Activated CD8-positive, alpha-beta memory T cell treated with anti-CD3 and anti-CD28 coated beads, Interleukin-2, amount 50 U/mL, for 48 hours (primary cell): Measurements from ENCODE around the gene TBC1D10A.

ENCODE experiments used
- DNase-seq: peaks from one replicate; pipeline ENCODE4 v3.0.0-alpha.2; 2020

Gene TBC1D10A

DNA sequence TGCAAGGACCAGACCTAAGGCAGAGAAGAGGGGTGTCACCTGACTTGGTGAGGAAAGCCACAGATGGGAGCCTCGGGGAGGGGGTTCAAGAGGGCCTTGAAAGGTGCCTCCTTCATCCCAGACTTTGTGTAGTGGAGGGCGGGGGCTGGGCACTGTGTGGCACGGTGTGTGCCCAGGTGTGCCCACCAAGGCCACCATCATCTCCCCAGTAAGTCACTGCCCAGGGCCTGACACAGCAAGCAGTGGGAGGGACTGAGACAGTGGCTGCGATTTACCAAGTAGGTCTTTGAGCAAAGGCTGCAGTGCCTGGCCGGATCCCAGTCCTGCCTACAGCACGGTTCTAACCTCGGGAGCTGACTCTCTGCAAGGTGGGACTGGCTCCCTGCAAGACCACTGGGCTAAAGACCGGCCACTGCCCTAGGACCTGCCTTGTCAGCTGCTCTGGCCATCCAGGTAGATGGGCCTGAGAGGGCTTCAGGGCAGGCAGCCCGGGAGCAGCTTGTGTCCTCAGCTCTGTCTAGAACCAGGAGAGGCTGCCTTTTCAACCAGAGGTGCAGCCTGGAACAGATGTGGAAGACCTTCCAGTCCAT lies 61.5 kb downstream of the TBC1D10A start:
- DNase-seq: no peak

DNA sequence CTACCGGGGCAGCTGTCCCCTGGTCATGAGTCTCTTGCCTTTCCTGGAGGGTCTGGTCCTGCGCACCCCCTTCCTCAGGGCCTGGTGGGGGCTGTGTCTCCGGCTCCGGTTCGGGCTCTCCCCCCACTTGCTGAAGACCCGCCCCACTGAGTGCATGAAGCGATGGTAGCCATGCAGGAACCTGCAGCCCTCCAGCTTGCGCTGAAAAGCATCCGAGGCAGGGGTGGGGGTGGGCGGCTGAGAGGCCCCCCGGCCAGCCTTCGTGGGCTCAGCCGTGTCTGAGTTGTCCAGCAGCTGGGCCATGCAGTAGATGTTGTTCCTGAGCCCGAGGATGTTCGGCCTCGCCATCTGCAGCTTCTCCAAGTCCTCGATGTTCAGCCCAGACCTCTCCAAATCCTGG lies 62.9 kb downstream of the TBC1D10A start:
- no peak for DNase-seq

GRCh38 chr22:30262917-30263741 lies 63.6 kb downstream of the TBC1D10A start:
- peak; percentile 98 for DNase-seq

DNA sequence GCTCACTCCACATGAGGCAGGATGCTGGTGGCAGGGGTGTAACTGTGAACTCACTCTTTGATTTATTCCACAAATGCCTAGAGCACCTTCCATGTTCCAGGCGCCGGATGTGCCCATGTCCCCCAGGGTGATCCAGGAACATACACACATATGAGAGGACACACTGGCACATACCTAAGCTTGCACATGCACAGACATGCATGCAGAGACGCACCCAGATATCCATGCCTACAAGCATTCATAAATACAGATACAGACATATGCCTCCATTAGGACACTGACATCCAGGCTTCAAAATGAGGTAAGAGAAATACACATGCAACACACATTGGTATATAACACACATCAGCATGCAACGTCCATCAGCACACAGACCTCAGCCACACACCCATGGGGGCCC lies 64.6 kb downstream of the TBC1D10A start:
- no peak for DNase-seq

DNA sequence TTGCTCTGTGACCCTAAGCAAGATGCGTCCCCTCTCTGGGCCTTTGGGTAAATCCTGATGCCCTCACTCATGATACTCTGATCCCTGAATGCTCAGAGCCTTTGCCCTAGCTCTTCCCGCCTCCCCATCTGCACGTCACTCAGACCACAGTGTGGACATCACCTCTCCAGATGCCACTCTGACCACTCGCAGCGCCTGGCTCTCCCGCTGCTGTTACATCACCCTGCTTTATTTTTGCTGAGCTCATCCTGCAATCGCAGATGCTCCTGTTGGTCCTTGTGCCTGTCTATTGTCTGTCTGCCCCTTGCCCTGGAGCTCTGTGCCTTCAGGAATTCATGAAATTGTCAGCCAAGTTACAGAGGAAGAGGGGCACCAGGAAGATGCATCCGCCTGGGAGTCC lies 65.6 kb downstream of the TBC1D10A start:
- no peak for DNase-seq

GRCh38 chr22:30260682-30261081 lies 66.1 kb downstream of the TBC1D10A start:
- no peak for DNase-seq

DNA sequence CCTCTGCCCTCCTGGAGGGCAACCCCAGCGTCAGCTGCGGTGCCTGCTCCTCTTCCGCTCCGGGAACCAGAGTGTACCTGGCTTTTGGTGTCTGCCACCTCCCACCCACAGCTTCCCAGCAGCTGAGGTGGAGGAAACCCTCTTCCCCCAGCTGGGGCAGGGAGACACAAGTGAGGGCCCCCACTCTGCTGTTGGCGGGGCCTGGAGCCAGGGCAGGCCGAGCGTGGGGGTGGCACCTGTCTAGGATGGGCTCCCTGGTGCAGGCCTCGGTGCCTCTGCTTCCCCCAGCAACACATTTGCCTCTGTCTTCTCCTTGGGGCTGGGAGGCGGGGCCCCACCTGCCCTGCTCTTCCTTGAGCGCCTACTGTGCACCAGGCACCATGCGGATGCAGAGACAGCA lies 66.5 kb downstream of the TBC1D10A start:
- DNase-seq: no peak

- no peak for DNase-seq
Observed at GRCh38 chr22:30254314-30254713, 72.4 kb downstream of the TBC1D10A start.

- DNase-seq: no peak
Observed at GRCh38 chr22:30253205-30253852, 73.4 kb downstream of the TBC1D10A start.

GRCh38 chr22:30252411-30253204 lies 74.1 kb downstream of the TBC1D10A start:
- DNase-seq: no peak

GRCh38 chr22:30251711-30252110 lies 75.0 kb downstream of the TBC1D10A start:
- no peak for DNase-seq

DNA sequence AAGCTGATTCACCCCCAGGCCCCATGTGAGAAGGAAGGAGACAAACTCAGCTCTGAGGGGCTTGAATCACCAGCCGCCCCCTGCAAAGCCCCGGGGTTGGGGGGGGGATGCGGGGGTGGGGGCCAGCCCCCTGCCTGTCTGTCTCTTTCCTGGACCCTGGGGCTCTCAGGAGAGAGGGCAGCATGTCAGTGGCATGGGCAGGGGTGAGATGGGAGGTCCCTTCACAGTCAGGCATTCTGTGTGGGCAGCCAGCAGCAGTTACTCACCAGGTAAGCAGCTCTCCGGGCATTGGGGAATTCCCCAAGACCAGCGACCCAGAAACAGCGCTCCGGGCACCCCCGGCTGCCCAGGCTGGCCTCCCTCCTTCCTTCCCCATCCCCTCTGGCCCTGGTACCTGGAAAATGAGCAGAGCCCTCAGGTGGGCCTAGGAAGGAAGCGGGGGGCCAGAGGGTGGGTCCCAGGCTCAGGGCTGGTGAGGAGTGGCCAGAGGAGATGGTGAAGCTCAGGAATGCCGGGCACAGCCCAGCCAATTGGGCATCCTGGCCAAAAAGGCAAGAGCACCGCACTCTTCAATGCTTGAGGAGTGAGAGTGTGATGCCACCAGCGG lies 76.0 kb downstream of the TBC1D10A start:
- peak; percentile 76 for DNase-seq

GRCh38 chr22:30250039-30250565 lies 76.6 kb downstream of the TBC1D10A start:
- no peak for DNase-seq

DNA sequence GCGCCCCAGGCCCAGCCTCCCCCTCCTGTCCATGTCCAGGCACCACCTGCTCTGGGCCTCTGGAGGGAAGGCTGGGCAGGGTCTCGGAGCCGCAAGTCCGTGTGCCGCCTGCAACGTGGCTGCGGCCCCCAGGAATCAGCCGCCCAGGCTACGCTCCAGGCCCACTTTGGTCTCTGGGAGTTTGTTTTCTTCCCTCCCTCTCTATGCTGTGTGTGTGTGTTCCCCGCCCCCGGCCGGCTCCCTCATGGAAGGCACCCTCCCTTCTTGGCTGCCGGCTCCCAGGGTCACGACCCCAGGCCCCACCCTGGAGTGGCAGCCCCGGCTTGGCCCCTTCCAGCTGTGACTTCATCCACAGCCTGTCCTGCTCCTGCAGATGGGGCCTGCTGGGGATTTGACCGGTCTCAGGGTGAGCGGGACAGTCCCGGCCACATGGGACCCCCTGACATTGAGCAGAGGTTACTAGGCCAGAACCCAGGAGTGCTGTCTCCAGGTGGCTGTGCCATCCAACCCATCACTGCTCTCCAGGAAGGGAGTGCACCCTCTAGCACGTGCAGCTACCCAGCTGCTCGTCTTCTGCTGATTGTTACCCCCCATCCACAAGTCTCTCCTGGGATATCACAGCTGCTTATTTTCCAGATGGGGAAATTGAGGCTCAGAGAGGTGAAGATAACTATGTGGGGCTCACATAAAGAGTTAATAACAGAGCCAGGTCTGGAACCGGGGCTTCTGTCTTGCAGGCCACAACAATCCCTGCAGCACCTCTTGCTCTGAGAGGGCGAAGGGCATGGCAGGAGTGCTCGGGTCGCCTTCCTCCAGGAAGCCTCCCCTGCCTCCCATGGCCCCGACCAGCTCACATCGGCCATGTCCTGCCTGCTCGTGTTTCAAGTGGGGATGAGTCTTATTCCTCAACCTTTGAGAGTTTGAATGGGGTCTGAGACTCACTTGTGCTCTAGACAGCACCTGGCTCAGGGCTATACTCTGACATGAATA lies 77.4 kb downstream of the TBC1D10A start:
- no peak for DNase-seq

DNA sequence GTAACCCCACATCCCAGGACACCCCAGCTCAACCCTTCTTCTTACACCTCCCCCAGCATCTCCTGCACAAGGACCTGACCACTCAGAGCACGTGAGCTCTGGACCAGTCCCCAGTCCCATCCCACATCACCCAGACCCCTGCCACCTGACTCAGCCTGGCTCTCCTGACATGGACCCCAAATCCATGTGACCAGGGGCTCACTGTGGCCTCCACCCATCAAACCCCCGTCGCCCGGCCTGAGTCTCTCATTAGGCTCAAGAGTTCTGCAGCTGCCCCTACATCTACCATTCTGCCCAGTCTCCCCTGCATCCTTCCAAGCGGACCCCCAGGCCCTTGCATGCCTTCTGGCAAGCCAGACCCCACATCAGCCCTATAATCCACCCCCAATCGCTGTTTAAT lies 78.3 kb downstream of the TBC1D10A start:
- no peak for DNase-seq

DNA sequence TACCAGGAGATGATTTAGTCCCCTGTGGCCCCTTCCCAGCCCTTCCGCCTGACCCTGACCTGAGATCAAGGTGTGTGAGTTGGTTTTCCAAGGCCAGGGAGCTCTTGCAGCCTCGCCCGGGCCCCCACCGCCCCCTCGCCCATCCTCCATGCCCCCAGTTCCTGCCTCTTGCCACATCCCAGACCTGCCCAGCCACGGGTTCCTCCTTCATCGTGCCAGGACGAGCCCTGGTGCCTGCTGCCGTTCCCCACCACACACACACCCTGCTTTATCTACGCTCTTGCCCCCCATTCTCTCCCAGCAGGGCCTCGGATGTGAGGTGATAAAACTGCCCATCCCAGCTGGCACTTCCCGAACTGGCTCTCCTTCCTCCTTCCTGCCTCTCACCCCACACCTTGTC lies 78.8 kb downstream of the TBC1D10A start:
- DNase-seq: no peak

GRCh38 chr22:30247561-30247960 lies 79.2 kb downstream of the TBC1D10A start:
- no peak for DNase-seq

DNA sequence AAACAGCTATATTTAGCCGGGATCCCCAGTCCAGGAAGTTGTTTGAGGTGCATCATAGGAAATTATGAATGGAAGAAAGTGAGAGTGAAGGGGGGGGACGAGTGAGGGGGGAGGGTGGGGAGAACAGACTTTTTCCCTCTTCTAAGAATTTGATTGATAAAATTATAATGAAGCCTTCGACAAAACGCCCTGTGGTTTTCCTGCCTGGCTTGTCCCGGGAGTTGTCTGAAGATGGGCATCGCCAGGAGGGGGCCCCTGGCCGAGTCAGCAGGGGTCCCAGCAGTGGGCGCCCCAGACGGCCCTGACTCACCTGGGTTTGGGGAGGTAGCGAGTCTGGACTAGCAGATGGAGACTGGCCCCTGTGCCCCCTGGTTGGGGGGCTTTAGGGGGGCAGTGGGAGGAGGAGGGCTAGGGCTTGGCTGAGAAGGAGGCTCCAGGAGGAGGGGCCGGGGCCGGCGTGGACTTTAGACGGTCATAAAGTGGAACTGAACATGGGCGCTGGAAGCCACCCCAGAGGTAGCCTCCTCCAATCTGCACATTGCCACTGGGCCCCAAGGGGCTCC lies 79.8 kb downstream of the TBC1D10A start:
- DNase-seq: peak; percentile 76

DNA sequence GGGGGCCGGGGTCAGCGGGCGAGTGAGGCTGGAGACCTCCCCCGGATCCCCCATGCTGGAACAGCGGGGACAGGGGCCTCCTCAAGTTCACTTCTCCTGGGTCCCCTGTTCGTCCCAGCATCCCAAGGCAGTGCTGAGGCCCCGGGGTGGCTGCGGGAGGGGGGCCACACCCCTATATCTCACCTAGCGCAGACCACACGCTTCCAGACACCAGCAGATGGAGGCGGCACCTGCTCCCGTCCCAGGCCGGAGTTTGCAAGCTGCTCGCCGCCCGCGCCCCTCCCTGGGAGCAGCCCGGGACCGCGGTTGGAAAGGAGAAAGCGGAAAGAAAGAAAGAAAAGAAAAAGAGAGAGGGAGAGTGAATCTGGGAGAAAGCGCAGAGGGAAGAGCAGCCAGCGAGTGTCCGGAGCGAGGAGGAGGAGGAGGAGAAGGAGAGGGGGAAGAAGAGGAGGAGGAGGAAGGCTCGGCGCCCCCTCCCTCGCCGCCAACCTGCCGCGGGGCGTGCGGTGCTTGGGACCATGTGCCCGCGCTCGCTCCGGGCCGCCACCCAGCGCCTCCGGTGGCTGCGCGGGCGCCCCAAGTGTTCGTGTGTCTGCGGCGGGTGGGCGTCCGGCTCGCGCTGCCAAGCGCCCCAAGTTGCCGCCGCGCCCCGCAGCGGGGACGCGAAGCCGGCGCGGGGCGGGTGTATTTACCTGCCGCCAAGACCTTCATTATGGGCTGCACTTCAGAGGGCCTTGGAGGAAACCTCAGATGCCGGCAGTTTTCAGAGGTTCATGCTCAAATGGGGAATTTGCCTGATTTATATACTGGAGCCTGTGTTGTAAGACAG lies 80.5 kb downstream of the TBC1D10A start, which contains the start of gene LIF:
Gene LIF (minus strand): TSS at position 775 of the 829 bp plus-strand sequence. CDS start 64 bp downstream, at position 711.
- peak; percentile 82 for DNase-seq
